HG03103 (cell line): ENCODE results near the gene PRCD.

Experiments used
- ATAC-seq: cut with Tn5 transposase; IDR thresholded peaks from one replicate; pipeline ENCODE4 v1.9.1; 2021; ENCODE audit warnings: low read depth; ENCODE audit not compliant: unreplicated experiment

The PRCD gene

GRCh38 chr17:76538281-76538931 is 1.4 kb upstream of the PRCD start:
- ATAC-seq, result no peak

- no peak for ATAC-seq
These were observed 788 bp upstream of the PRCD start for GRCh38 chr17:76538941-76539570.

- ATAC-seq, result no peak
These were observed 797 bp downstream of the PRCD start for GRCh38 chr17:76540381-76541300.

- no peak for ATAC-seq
These were observed 2.1 kb downstream of the PRCD start for GRCh38 chr17:76541739-76542454.

GRCh38 chr17:76542566-76542971 is 2.7 kb downstream of the PRCD start:
- no peak for ATAC-seq

- ATAC-seq, result no peak
These were observed 3.1 kb downstream of the PRCD start for GRCh38 chr17:76542984-76543383.

GRCh38 chr17:76543482-76543825 is 3.6 kb downstream of the PRCD start:
- ATAC-seq, result no peak

GRCh38 chr17:76543826-76544545 is 4.1 kb downstream of the PRCD start:
- no peak for ATAC-seq

- ATAC-seq, result no peak
These were observed 4.9 kb downstream of the PRCD start for GRCh38 chr17:76544546-76545365.

- ATAC-seq, result no peak
These were observed 6.2 kb downstream of the PRCD start for GRCh38 chr17:76545918-76546555.

GRCh38 chr17:76546556-76547182 is 6.8 kb downstream of the PRCD start:
- no peak for ATAC-seq

- no peak for ATAC-seq
These were observed 7.4 kb downstream of the PRCD start for GRCh38 chr17:76547183-76547641.

- ATAC-seq, result no peak
These were observed 7.9 kb downstream of the PRCD start for GRCh38 chr17:76547642-76548202.

- ATAC-seq, result no peak
These were observed 8.8 kb downstream of the PRCD start for GRCh38 chr17:76548378-76549214.

- no peak for ATAC-seq
These were observed 9.3 kb downstream of the PRCD start for GRCh38 chr17:76549215-76549518.

GRCh38 chr17:76549539-76549938 is 9.7 kb downstream of the PRCD start:
- no peak for ATAC-seq
